Uterus (tissue), 4 donors: Measurements from ENCODE around the gene CELF4. TPM values are rescaled to one million over a fixed set of nuclear protein-coding genes. Genes with fewer than 3 reads are reported as not detected.

Experiments used
- DNase-seq, 2 donors: peaks; one replicate each; pipeline ENCODE4 v3.0.0-alpha.2; 2019 to 2020
- H3K27ac ChIP-seq, 2 donors: fragments of 200-600 bp; sonication (generic); 1 replicate in 1 of 2; 2 replicates in 1 of 2; pipeline ENCODE4 v1.5.1; 2016 to 2018
- H3K27me3 ChIP-seq, 2 donors: fragments of 200-600 bp; sonication (generic); one replicate each; pipeline ENCODE4 v1.5.1; 2018 to 2019; ENCODE audit warnings: control low read depth in 1 of 2
- H3K36me3 ChIP-seq, 2 donors: fragments of 200-600 bp; sonication (generic); one replicate each; pipeline ENCODE4 v1.5.1; 2019; ENCODE audit warnings: control low read depth in 1 of 2
- H3K4me1 ChIP-seq, 2 donors: fragments of 200-600 bp; sonication (generic); one replicate each; pipeline ENCODE4 v1.5.1; 2018 to 2019; ENCODE audit warnings: control low read depth in 1 of 2
- H3K4me3 ChIP-seq, 2 donors: fragments of 200-600 bp; sonication (generic); 1 replicate in 1 of 2; 2 replicates in 1 of 2; pipeline ENCODE4 v1.5.1; 2018 to 2019; ENCODE audit warnings: mild to moderate bottlenecking in 1 of 2
- H3K9me3 ChIP-seq, 2 donors: fragments of 200-600 bp; sonication (generic); one replicate each; pipeline ENCODE4 v1.5.1; 2019; ENCODE audit warnings: control low read depth in 1 of 2
- POLR2A ChIP-seq, 2 donors: fragments of 450-650 bp; IDR thresholded peaks; one replicate each; pipeline ENCODE4 v1.6.1; 2016; ENCODE audit warnings: antibody characterized with exemption in 2 of 2, mild to moderate bottlenecking in 1 of 2, moderate library complexity in 1 of 2
- intact Hi-C: fragments of 100-400 bp; cut with DNase I; formaldehyde crosslinking; loops from one replicate; pipeline ENCODE4 v1.15.1; 2023; ENCODE audit warnings: low total_unique reads
- total RNA-seq, 4 donors: library from RNA; depleted of rRNA in 3 of 4; stranded (reverse); fragments of >200 nt in 3 of 4; gene quantifications; one replicate each; pipeline versions ENCODE4 v1.1.0 to v1.2.4, GENCODE V29; 2014 to 2023
- TF ChIP-seq, protein P1 (sequence below), 4 experiments: fragments of 200-600 bp in 2 of 4; fragments of 450-650 bp in 2 of 4; sonication (generic) in 2 of 4; IDR thresholded peaks; one replicate each; pipeline ENCODE4 v1.5.1; 2016 to 2019; ENCODE audit warnings: antibody characterized with exemption in 4 of 4, mild to moderate bottlenecking in 2 of 4, moderate library complexity in 1 of 4
- donor health status: DM: yes; HTN: yes; CAD: no.

CELF4 gene
- total RNA-seq, 4 donors from 2014 or later, result 0.18 to 1.7 TPM; not detected in 2

DNA sequence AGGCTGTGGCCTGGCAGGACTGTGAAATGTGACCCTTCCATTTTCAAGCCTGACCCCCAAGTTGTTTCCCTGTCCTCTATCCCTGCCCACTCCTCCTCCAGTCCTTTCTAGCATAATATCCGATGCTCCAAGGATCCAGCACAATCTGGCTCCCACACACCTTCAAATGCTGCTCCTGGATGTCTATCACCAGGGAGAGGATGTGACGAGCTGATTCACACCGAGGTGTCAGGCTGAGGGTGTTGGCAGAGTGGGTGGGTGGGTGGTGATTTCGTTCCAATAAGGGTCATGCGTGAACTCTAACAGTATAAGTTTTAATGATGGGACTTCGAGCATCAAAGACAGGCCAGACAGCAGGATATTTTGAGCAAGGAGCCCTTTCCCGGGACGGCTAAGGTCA lies 107.8 kb downstream of the CELF4 start:
- no peaks in the 10 kb centered on the region for H3K36me3 ChIP-seq

DNA sequence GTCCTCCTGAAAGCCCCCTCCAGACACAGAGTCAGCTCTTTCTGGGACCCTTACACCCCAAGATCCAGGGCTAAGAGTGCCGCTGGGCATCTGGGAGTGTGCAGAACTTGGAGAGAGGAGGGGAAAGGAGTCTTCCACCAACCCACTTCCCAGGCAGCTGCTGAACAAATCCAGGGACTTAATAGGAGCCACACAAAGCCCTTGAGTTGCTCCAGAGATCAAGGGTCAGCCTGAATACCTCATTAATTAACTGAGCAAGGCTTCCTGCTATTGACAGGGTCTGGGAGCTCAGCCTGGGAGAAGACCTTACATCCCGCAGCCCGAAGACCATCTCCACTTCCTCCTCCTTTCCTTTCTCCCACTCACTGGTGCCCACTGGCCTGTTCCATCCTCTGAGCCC lies 108.3 kb downstream of the CELF4 start:
- TF ChIP-seq, protein P1, sequence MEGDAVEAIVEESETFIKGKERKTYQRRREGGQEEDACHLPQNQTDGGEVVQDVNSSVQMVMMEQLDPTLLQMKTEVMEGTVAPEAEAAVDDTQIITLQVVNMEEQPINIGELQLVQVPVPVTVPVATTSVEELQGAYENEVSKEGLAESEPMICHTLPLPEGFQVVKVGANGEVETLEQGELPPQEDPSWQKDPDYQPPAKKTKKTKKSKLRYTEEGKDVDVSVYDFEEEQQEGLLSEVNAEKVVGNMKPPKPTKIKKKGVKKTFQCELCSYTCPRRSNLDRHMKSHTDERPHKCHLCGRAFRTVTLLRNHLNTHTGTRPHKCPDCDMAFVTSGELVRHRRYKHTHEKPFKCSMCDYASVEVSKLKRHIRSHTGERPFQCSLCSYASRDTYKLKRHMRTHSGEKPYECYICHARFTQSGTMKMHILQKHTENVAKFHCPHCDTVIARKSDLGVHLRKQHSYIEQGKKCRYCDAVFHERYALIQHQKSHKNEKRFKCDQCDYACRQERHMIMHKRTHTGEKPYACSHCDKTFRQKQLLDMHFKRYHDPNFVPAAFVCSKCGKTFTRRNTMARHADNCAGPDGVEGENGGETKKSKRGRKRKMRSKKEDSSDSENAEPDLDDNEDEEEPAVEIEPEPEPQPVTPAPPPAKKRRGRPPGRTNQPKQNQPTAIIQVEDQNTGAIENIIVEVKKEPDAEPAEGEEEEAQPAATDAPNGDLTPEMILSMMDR (IDR thresholded peaks at IDR 0.05), result no peak
- no peak for TF ChIP-seq POLR2A (IDR thresholded peaks at IDR 0.05)

More for the DNA sequence above, 107.8 kb downstream of the CELF4 start:
- DNase-seq, result no peak
- intact Hi-C loops, result no loop called here
- H3K9me3 ChIP-seq, result no peaks in the 10 kb centered on the region
- TF ChIP-seq, protein P1 (IDR thresholded peaks at IDR 0.05), result no peak
- TF ChIP-seq POLR2A (IDR thresholded peaks at IDR 0.05), result no peak
- H3K27ac ChIP-seq, result no peak overlapping the region
- H3K27me3 ChIP-seq, result no peaks in the 10 kb centered on the region
- H3K4me3 ChIP-seq, result no peak overlapping the region
- peaks cover 0 to 4% of the 10 kb centered on the region in 2 donors for H3K4me1 ChIP-seq

DNA sequence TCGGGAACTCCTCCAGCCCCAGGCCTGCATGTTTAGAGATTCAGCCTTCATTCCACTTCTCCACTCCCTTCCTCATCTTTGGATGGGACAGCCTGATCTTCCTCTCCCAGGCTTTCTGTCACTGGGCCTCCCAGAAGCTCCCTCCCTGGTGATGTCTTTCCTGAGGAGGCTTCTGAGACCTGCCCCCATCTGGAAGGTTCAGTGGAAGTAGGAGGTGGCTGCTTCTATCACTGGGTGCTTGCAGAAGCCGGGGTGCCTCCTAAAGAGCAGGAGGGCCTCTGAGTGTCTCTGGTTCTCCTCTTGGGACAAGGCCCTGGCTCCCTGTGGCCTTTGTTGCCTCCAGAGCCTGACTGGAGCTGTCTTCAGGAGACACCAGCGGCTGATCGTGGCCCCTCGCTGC lies 108.7 kb downstream of the CELF4 start:
- H3K27me3 ChIP-seq, result no peaks in the 10 kb centered on the region

More for the DNA sequence above, 108.3 kb downstream of the CELF4 start:
- Histone ChIP-seq H3K4me1 (peaks cover 0 to 5% of the 10 kb centered on the region in 2 donors), H3K36me3 (no peaks in the 10 kb centered on the region), H3K4me3 (no peak overlapping the region), H3K9me3 (no peaks in the 10 kb centered on the region), H3K27ac (no peak overlapping the region), H3K27me3 (no peaks in the 10 kb centered on the region)
- DNase-seq, result no peak
- intact Hi-C loops, result no loop called here

DNA sequence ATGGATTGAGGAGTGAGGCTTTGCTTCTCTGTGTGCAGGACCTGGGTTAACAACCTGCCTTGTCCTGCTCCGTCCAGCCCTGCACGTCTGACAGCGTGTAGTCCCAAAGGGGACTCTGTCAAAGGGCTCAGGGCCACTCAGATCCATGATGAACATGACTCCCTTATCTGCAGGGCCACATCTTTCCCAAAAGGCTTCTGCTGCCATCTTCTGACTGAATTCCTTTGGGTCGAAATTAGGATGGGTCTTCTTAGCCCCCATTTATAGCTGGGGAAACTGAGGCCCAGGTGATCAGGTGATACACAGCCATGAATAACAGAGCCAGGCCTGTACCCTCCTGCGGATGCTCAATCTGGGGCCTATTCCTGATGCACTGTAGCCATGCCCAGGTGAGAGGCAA lies 109.2 kb downstream of the CELF4 start:
- TF ChIP-seq, protein P1 (IDR thresholded peaks at IDR 0.05), result no peak
- TF ChIP-seq POLR2A (IDR thresholded peaks at IDR 0.05), result no peak
- DNase-seq, result no peak
- intact Hi-C loops, result no loop called here
- no peaks in the 10 kb centered on the region for H3K36me3 ChIP-seq
- H3K27ac ChIP-seq, result no peak overlapping the region
- H3K27me3 ChIP-seq, result no peaks in the 10 kb centered on the region
- no peaks in the 10 kb centered on the region for H3K9me3 ChIP-seq
- H3K4me1 ChIP-seq, result peaks cover 0 to 8% of the 10 kb centered on the region in 2 donors
- H3K4me3 ChIP-seq, result no peak overlapping the region

More for the DNA sequence above, 108.7 kb downstream of the CELF4 start:
- intact Hi-C loops, result no loop called here
- peaks cover 0 to 8% of the 10 kb centered on the region in 2 donors for H3K4me1 ChIP-seq
- no peaks in the 10 kb centered on the region for H3K36me3 ChIP-seq
- TF ChIP-seq, protein P1 (IDR thresholded peaks at IDR 0.05), result no peak
- no peak for TF ChIP-seq POLR2A (IDR thresholded peaks at IDR 0.05)
- no peak overlapping the region for H3K4me3 ChIP-seq
- no peak overlapping the region for H3K27ac ChIP-seq
- DNase-seq, result no peak
- H3K9me3 ChIP-seq, result no peaks in the 10 kb centered on the region

DNA sequence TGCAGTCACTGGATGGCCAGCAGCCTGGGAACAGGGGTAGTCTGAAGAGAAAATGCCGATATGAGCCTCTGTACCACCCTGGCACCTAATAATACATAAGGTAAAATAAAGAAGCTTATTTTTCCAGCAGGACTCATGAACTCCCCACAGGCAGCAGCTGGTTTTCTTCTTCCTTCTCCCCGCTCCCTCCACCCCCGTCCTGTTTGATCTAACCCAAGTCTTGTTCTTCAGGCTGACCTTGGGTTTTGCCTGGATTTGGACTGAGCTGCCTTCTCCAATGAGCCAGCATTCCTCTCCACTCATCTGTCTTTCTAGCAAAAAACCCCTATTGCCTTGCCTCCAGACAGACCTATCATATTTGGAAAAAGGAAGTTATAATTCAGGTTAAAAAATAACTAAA lies 111.8 kb downstream of the CELF4 start:
- peaks cover 0 to 8% of the 10 kb centered on the region in 2 donors for H3K4me1 ChIP-seq
- peak overlapping the region in 1 of 2 donors; percentile 29 for H3K27ac ChIP-seq
- peak in 1 of 2 donors; percentile 28 for DNase-seq
- intact Hi-C loops, result no loop called here
- no peak overlapping the region for H3K4me3 ChIP-seq
- no peaks in the 10 kb centered on the region for H3K9me3 ChIP-seq
- no peaks in the 10 kb centered on the region for H3K27me3 ChIP-seq
- no peak for TF ChIP-seq POLR2A (IDR thresholded peaks at IDR 0.05)
- TF ChIP-seq, protein P1 (IDR thresholded peaks at IDR 0.05), result no peak
- H3K36me3 ChIP-seq, result no peaks in the 10 kb centered on the region
